Activated T-helper 1 cell treated with Interleukin-2 at 50 U/mL for 16 hours (primary cell): ENCODE measurements around the gene EMX2.
"Not testable (repeated sequence)": the region's sequence is repeated elsewhere in the genome, so short reads cannot be mapped to it uniquely, and the experiment has no call there.

Experiments
- DNase-seq: peaks from one replicate; pipeline ENCODE4 v3.0.0-alpha.2; 2020; ENCODE audit warnings: low read depth

The EMX2 gene

GRCh38 chr10:117542706-117543224 is at the start of gene EMX2:
Gene EMX2 (plus strand): TSS chr10:117542746. CDS start chr10:117543268, 522 bp downstream.
- DNase-seq: no peak

- no peak for DNase-seq
Measured at GRCh38 chr10:117496031-117496430, 46.5 kb upstream of the EMX2 start.

- DNase-seq: peak; percentile 42
Measured at GRCh38 chr10:117496616-117497028, 45.9 kb upstream of the EMX2 start.

- DNase-seq: no peak
Measured at GRCh38 chr10:117497736-117498135, 44.8 kb upstream of the EMX2 start.

- DNase-seq: no peak
Measured at GRCh38 chr10:117499248-117500105, 43.1 kb upstream of the EMX2 start.

GRCh38 chr10:117500456-117500855 is 42.1 kb upstream of the EMX2 start:
- DNase-seq: no peak

GRCh38 chr10:117501460-117502035 is 41.0 kb upstream of the EMX2 start:
- DNase-seq: no peak

GRCh38 chr10:117502421-117503243 is 39.9 kb upstream of the EMX2 start:
- DNase-seq: no peak

- DNase-seq: no peak
Measured at GRCh38 chr10:117503244-117504205, 39.0 kb upstream of the EMX2 start.

- no peak for DNase-seq
Measured at GRCh38 chr10:117504562-117504961, 38.0 kb upstream of the EMX2 start.

GRCh38 chr10:117507081-117507480 is 35.5 kb upstream of the EMX2 start:
- not testable (repeated sequence) for DNase-seq

GRCh38 chr10:117509573-117509972 is 33.0 kb upstream of the EMX2 start:
- no peak for DNase-seq

GRCh38 chr10:117511601-117512390 is 30.8 kb upstream of the EMX2 start:
- DNase-seq: no peak

GRCh38 chr10:117514971-117515370 is 27.6 kb upstream of the EMX2 start:
- DNase-seq: no peak

- no peak for DNase-seq
Measured at GRCh38 chr10:117516681-117517080, 25.9 kb upstream of the EMX2 start.

GRCh38 chr10:117518246-117518645 is 24.3 kb upstream of the EMX2 start:
- no peak for DNase-seq

- no peak for DNase-seq
Measured at GRCh38 chr10:117519286-117519685, 23.3 kb upstream of the EMX2 start.

GRCh38 chr10:117519879-117520278 is 22.7 kb upstream of the EMX2 start:
- no peak for DNase-seq

- DNase-seq: no peak
Measured at GRCh38 chr10:117530791-117531190, 11.8 kb upstream of the EMX2 start.

- DNase-seq: no peak
Measured at GRCh38 chr10:117531371-117532002, 11.1 kb upstream of the EMX2 start.
